GM15510 (cell line): ENCODE measurements around the gene GUCA2B.

Experiments used
- POLR2A ChIP-seq: IDR thresholded peaks from 3 replicates; pipeline ENCODE4 v1.6.1; 2011; ENCODE audit warnings: borderline replicate concordance; ENCODE audit not compliant: insufficient read length; ENCODE audit errors: extremely low read depth

The GUCA2B gene

GRCh38 chr1:42183210-42183956, 30.2 kb downstream of the GUCA2B start:
- no peak for TF ChIP-seq POLR2A

- no peak for TF ChIP-seq POLR2A
Measured at GRCh38 chr1:42183957-42184268, 30.7 kb downstream of the GUCA2B start.

DNA sequence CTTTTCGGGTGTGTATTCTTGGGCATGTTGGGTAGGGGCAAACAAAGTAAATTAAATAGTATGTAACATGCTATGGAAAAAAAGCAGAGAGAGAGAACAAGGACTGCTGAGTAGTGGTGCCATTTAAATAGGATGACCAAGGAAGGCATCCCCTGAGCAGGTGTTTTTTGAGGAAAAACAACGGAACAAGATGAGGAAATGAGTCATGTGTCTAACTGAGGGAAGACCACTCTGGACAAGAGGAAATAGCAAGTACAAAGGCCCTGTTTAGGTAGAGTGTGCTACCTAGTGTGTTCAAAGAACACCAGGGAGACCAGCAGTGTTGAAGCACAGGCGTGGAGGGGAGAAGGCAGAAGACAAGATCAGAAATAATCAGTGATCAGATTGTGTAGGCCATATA, 31.4 kb downstream of the GUCA2B start:
- no peak for TF ChIP-seq POLR2A

- TF ChIP-seq POLR2A = no peak
Measured at GRCh38 chr1:42186152-42186551, 32.9 kb downstream of the GUCA2B start.

DNA sequence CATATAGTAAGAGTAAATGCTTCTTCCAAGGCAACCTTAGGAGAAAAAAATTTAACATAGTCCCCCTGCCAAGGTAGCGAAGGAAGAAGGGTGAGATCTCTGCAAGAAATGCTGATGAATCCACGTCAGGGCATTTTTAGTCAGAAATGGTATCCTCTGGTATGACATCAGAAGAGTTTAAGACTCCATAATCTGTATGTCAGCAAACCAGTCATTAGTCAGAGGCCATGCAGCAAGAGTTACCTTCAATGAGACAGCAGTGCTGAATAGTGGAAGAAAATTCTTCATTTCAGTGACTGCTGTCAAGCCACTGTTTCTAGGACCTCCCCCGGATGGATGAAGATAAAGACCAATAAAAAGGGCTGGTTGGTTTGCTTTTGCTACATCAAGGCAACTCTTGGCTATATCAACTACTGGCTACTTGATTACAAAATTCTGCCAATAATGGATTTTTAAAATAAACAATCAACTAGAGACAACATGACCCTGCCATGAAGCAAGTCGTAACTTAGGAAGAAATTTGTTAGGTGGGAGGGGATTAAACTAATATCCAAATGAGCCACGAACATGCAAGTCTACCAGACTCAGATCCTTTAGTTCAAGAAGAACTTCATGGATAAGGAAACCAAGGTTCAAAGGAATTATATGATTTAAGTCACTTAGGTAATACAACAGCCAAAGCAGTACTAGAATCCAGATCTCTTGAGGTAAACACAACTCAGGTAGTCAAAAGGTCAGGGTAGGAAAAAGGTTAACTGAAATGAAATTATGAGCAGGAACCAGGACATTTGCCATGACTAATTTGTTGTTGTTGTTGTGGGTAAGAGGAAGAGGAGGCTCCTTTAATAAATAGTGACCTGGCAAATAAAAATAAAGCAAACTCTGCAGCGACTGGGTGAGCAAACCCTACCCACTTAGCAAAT, 37.0 kb downstream of the GUCA2B start:
- no peak for TF ChIP-seq POLR2A

- no peak for TF ChIP-seq POLR2A
Measured at GRCh38 chr1:42191319-42191718, 38.1 kb downstream of the GUCA2B start.

GRCh38 chr1:42192106-42192505, 38.9 kb downstream of the GUCA2B start:
- TF ChIP-seq POLR2A = no peak

GRCh38 chr1:42195841-42196240, 42.6 kb downstream of the GUCA2B start:
- TF ChIP-seq POLR2A = no peak

- TF ChIP-seq POLR2A = no peak
Measured at GRCh38 chr1:42198251-42198650, 45.0 kb downstream of the GUCA2B start.

GRCh38 chr1:42201986-42202385, 48.8 kb downstream of the GUCA2B start:
- TF ChIP-seq POLR2A = no peak
